Coronary artery (tissue), 2 donors: ENCODE data around the gene CCNJ.
"Not testable (repeated sequence)": the region's sequence is repeated elsewhere in the genome, so short reads cannot be mapped to it uniquely, and the experiment has no call there.

Experiments used
- DNase-seq: peaks from one replicate; pipeline ENCODE4 v3.0.0-alpha.2; 2017; ENCODE audit warnings: low spot score
- H3K27ac ChIP-seq, 2 donors: fragments of 200-600 bp; sonication (generic); one replicate each; pipeline ENCODE4 v1.5.1; 2016 to 2019
- H3K4me3 ChIP-seq: fragments of 200-600 bp; sonication (generic); 2 replicates; pipeline ENCODE4 v1.5.1; 2016; ENCODE audit warnings: mild to moderate bottlenecking, moderate library complexity
- TF ChIP-seq, protein P1 (sequence below): fragments of 200-600 bp; sonication (generic); IDR thresholded peaks from one replicate; pipeline ENCODE4 v1.5.1; 2019; ENCODE audit warnings: antibody characterized with exemption

Gene CCNJ

GRCh38 chr10:96043893-96044715, 721 bp downstream of the CCNJ start:
- Histone ChIP-seq H3K4me3 (peak overlapping the region; percentile 89), H3K27ac (peak overlapping the region; percentile 81 to 89)
- TF ChIP-seq, protein P1, sequence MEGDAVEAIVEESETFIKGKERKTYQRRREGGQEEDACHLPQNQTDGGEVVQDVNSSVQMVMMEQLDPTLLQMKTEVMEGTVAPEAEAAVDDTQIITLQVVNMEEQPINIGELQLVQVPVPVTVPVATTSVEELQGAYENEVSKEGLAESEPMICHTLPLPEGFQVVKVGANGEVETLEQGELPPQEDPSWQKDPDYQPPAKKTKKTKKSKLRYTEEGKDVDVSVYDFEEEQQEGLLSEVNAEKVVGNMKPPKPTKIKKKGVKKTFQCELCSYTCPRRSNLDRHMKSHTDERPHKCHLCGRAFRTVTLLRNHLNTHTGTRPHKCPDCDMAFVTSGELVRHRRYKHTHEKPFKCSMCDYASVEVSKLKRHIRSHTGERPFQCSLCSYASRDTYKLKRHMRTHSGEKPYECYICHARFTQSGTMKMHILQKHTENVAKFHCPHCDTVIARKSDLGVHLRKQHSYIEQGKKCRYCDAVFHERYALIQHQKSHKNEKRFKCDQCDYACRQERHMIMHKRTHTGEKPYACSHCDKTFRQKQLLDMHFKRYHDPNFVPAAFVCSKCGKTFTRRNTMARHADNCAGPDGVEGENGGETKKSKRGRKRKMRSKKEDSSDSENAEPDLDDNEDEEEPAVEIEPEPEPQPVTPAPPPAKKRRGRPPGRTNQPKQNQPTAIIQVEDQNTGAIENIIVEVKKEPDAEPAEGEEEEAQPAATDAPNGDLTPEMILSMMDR = no peak
- peak; percentile 78 for DNase-seq

- TF ChIP-seq, protein P1 = no peak
- peak overlapping the region; percentile 89 for H3K4me3 ChIP-seq
- no peak overlapping the region for H3K27ac ChIP-seq
- DNase-seq = no peak
Measured at GRCh38 chr10:96044736-96045135, 1.4 kb downstream of the CCNJ start.

- DNase-seq = no peak
- TF ChIP-seq, protein P1 = no peak
- no peak overlapping the region for H3K27ac ChIP-seq
- no peak overlapping the region for H3K4me3 ChIP-seq
Measured at GRCh38 chr10:96046546-96046945, 3.2 kb downstream of the CCNJ start.

GRCh38 chr10:96047004-96047649, 3.7 kb downstream of the CCNJ start:
- no peak overlapping the region for H3K27ac ChIP-seq
- no peak for DNase-seq
- TF ChIP-seq, protein P1 = no peak
- H3K4me3 ChIP-seq = no peak overlapping the region

DNA sequence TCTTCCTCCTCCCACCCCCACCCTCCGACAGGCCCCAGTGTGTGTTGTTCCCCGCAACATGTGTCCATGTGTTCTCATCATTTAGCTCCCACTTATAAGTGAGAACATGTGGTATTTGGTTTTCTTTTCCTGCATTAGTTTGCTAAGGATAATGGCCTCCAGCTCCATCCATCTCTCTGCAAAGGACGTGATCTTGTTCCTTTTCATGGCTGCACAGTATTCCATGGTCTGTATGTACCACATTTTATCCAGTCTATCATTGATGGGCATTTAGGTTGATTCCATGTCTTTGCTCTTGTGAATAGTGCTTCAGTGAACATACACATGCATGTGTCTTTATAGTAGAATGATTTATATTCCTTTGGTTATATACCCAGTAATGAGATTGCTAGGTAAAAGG, 4.5 kb downstream of the CCNJ start:
- H3K4me3 ChIP-seq, H3K27ac ChIP-seq, DNase-seq: not testable (repeated sequence)

GRCh38 chr10:96049340-96049739, 6.0 kb downstream of the CCNJ start:
- no peak overlapping the region for H3K27ac ChIP-seq
- TF ChIP-seq, protein P1 = no peak
- H3K4me3 ChIP-seq = no peak overlapping the region
- no peak for DNase-seq

GRCh38 chr10:96053985-96054384, 10.6 kb downstream of the CCNJ start:
- DNase-seq = no peak
- TF ChIP-seq, protein P1 = no peak
- Histone ChIP-seq H3K27ac (no peak overlapping the region), H3K4me3 (no peak overlapping the region)
